Activated CD4-positive, alpha-beta T cell treated with anti-CD3 and anti-CD28 coated beads, Interleukin-2, amount 50 U/mL, for 16 hours (primary cell): Measurements from ENCODE around the gene SMARCD1.
A peak's percentile ranks its signal among the peaks of the same experiment; 100 is the strongest.
"Not testable (repeated sequence)": the region's sequence is repeated elsewhere in the genome, so short reads cannot be mapped to it uniquely, and the experiment has no call there.

Experiments
- DNase-seq: peaks from one replicate; pipeline ENCODE4 v3.0.0-alpha.2; 2020

SMARCD1 gene

GRCh38 chr12:50078281-50078680 lies 6.9 kb upstream of the SMARCD1 start:
- DNase-seq = no peak

GRCh38 chr12:50079771-50080170 lies 5.4 kb upstream of the SMARCD1 start:
- no peak for DNase-seq

- no peak for DNase-seq
These were observed 3.9 kb upstream of the SMARCD1 start for GRCh38 chr12:50081096-50081808.

DNA sequence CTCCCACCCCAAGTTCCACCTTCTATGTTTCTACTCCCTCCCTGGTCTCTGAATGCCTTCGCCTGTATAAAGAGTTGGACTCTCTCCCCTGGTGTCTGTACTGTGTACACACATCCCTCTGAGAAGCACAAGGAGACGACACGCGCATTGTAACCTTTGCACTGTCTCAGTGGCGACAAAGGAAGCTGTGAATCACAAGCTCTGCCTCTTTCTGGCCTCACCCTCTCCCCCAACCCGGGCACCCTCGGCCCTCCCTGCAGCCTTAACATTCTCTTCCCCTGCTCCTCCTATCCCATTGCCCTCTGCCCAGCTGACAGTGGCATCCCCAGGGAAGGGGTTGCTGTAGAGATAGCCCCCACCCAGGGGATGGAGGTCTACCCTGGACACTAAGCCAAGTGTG lies 2.5 kb upstream of the SMARCD1 start:
- DNase-seq = no peak

GRCh38 chr12:50083301-50083700 lies 1.8 kb upstream of the SMARCD1 start:
- no peak for DNase-seq

GRCh38 chr12:50084409-50084774 lies 750 bp upstream of the SMARCD1 start:
- DNase-seq = not testable (repeated sequence)

- DNase-seq = no peak
These were observed 502 bp downstream of the SMARCD1 start for GRCh38 chr12:50085615-50086072.

- DNase-seq = no peak
These were observed 1.0 kb downstream of the SMARCD1 start for GRCh38 chr12:50086148-50086547.

DNA sequence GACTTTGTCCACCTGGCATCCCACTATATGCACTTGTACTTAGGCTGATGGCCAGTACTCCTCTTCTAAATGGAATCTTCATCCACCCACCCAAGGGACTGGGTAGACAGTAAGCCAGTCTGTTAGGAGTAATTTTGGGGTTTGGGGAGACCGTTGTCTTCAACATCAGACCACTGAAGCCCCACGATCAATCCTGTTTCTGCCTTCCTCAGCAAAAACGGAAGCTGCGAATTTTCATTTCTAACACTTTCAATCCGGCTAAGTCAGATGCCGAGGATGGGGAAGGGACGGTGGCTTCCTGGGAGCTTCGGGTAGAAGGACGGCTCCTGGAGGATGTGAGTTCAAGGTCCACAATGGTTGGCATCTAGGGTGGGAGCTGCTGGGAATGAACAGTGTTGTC lies 2.0 kb downstream of the SMARCD1 start:
- DNase-seq = no peak

GRCh38 chr12:50087995-50088394 lies 2.9 kb downstream of the SMARCD1 start:
- no peak for DNase-seq

DNA sequence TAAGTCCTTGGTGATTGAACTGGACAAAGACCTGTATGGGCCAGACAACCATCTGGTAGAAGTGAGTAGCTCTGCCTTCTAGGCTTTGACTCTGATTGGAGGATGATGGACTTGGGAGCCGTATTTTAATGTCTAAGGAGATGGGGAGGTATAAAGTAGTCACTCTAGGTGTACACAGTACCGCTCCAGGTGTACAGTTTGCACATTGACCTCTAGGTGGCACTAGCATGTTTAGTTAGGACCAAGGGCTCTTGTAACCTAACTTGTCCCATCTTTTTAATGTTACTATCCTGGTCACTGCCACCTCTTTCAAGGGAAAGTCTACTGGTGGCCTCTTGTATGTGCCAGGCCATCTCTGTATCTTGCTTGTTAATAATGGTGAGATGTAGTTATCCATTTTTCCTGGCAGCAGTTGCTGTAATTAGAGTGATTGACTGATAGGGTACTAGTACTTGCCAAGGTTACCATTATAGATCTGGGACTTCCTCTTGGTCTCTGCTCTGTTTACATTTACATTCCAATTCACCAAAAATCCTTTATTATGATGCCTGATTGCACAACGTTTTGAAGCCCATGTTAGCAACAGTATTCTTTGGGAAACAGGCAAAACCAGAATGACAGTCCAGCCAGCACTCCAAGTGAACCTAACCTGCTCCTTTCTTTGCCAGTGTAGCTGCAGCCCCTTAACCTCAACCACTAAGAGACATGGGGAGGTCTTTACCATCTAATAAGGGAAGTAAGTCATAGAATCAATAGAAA lies 3.6 kb downstream of the SMARCD1 start:
- DNase-seq = peak; percentile 71

DNA sequence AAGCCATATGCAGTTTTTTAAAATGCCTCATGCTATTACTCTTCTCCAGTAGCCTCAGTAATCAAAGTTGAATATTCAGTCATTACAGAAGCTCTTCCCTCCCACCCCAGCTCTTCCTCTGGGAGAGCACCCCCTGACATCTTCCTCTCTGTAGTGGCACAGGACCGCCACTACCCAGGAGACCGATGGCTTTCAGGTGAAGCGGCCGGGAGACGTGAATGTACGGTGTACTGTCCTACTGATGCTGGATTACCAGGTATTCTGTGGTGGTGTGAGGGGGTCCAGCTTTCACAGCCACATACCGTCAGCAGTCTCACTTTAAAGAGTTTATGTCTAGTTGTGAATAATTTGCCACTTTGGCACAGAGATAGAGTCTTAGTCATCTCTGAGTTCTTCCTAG lies 4.6 kb downstream of the SMARCD1 start:
- no peak for DNase-seq

GRCh38 chr12:50090391-50090790 lies 5.2 kb downstream of the SMARCD1 start:
- no peak for DNase-seq

DNA sequence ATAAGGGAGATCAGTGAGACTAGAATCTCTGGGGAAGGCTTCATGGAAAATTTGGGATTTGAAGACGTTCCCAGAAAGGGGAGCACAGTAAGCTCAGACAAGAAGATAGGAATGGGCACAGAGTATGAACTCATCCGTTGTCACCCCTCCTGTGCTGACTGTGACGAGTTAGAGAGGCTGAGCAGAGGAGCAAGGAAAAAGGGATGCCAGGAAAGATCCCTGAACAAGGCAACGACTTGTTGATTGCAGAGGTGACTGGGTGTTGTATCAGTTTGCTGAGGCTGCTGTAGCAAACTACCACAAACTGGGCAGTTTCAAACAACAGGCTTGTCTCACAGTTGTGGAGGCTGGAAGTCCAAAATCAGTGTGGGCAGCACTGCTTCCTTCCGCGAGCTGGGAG lies 12.8 kb downstream of the SMARCD1 start:
- no peak for DNase-seq

- no peak for DNase-seq
These were observed 14.3 kb downstream of the SMARCD1 start for GRCh38 chr12:50099302-50100008.

DNA sequence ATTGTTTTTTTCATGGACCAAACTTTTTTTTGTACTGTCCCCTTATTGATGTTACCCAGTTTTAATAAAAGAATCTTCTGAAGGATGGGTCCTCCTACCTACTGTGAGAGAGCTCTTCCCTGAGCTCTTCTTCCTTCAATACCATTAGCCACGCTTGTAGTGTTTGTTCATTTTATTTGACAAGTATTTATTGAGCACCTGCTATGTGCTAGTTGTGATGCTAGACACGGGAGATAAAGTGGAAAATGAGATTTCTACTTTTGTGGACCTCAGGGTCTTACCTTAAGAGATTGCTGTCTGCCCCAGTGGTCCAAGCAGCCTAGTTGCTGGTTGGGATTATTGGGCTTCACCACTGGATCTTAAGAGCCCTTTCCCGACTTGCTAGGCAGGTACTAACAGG lies 15.4 kb downstream of the SMARCD1 start:
- DNase-seq = no peak

DNA sequence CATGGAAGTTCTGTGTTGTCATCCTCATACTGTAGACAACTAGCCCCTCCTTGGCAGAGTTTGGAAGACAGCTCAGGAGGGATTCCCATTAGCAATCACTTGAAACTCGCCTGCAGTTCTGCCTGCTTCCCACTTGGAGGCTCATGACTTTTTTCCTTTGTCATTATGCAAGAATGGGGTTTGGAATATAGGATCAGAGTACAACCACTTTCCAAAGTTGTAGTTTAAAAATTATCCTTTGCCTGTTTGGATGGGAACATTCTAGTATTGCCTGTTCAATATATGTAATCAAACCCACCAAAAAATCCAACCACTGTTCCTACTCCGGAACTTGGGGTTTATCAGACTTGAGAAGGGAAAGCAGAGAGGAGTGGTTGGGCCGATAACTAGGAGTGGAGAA lies 16.5 kb downstream of the SMARCD1 start:
- no peak for DNase-seq

DNA sequence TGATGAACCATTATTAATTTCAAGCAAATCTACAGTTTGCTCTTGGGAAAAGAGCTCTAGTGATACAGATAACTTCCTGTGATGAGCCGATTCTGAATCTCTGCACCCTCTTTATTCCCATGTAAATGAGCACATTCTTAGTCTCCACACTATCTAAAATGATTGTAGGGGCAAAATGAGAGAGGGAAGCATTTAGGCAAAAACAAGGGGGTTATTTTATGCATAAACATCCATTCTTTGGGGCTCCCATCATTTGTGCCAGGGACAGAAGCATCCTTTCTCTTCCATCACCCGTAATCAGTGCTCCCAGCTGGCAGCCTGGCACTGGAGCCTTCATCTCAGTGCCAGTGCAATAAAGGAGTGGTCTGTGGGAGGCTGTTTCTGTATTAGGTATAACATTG lies 17.0 kb downstream of the SMARCD1 start:
- DNase-seq = no peak

- no peak for DNase-seq
These were observed 17.6 kb downstream of the SMARCD1 start for GRCh38 chr12:50102646-50103309.

DNA sequence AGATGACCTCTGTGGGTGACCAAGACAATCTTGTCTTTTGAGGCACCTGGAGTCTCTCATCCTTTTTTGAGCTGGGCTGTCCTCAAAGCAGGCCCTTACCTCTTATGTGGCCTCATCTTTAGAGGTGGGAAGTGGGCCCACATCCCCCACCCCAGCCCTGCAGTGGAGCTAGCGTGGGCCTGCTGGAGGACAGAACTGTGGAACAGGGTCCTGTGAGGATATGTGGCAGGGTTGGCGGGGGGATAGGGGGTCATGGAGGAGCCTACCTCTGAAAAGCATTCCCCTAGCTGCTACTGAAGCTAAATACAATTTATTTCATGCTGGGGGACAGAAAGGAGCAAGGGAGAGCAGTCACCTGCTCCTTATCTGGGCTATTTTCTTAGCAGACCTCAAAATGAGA lies 18.2 kb downstream of the SMARCD1 start:
- DNase-seq = no peak

DNA sequence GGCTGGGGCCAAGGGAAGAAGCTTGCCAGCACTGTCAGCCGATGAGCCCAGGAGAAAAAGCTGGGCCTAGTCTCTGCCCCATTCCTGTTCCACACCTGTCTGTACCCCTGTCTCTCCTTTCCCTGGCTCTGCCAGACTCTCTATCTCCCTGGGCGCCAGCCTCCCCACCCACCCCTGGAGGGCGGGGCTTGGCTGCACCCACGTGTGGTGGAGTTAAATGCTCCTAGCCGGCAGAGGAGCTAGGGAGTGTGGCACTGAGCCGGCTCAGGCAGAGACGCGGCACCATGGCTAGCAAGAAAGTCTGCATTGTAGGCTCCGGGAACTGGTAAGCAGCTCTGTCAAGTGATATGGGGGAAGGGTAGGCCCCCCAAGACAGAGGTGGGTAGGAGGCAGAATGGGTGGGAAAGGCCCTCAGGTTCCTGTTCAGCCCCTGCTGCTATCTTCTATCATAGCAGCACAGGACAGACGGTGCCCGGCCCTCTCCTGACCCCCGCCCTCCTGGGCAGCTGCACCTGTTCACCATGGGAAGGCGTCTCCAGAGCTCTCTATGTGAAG lies 18.7 kb downstream of the SMARCD1 start, which contains the start of gene GPD1:
Gene GPD1 (plus strand): TSS at position 242 of the 555 bp plus-strand sequence. CDS start 43 bp downstream, at position 285.
- peak; percentile 8 for DNase-seq

DNA sequence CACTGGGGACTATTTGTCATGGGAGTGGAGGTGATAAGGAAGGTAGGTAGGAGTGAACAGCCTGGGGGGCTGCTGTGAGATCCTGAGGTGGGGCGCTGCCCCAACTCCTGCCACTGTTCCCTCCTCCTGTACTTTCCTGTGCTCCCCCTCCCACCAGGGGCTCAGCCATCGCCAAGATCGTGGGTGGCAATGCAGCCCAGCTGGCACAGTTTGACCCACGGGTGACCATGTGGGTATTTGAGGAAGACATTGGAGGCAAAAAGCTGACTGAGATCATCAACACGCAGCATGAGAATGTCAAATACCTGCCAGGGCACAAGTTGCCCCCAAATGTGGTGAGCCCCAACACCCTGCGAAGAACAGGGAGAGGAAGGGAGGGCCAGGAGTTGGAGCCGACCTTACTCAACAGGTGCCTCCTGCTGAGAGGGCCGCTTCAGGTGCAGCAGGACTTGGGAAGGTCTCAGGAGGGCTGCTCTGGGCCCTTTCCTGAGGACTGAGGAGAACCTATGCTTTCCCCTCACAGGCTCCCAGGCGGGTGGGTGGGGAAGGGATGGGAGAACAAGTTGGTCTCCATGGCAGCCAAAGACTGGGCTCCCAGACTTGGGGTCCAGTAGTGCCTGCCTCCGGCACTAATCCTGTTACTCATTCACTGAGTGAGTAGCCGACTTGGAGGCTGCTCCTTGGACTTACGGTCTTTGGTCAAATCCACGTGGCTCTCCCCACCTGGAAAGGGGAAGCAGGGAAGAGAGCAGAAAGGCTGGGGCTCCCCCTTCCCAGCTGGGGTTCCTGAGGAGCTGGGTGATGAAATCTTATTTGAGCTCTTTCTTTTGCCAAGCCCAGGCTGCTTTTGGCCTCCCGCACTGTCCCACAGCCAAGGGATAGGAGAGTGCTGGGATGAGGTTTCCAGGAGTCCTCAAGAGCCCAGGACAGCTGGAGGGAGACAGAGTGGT lies 19.6 kb downstream of the SMARCD1 start:
- no peak for DNase-seq
